Right ventricle myocardium superior (tissue), 1 donor: ENCODE measurements around the gene KASH5. TPM values are rescaled to one million over a fixed set of nuclear protein-coding genes. Genes with fewer than 3 reads are reported as not detected.

Experiments
- ATAC-seq: fragments of 200-7000 bp; cut with Tn5 transposase; one replicate; pipeline ENCODE4 v1.9.1; 2020; ENCODE audit warnings: mild to moderate bottlenecking; ENCODE audit not compliant: poor library complexity
- DNase-seq: peaks from one replicate; pipeline ENCODE4 v3.0.0-alpha.2; 2020
- intact Hi-C: fragments of 100-400 bp; cut with DNase I; formaldehyde crosslinking; loops from one replicate; pipeline ENCODE4 v1.11.2; 2022
- total RNA-seq: library from RNA; stranded (reverse); fragmentation: NEBNext Ultra II Directional; extraction: Animal tissue kit (Norgen Biotek cat#: 25700); gene quantifications from one replicate; pipeline ENCODE4 v1.2.1, GENCODE V29; 2021
- donor health status: DM: no; HTN: yes; CAD: no; lungs with severe emphysema.

KASH5 gene
- total RNA-seq, 1 donor from 2014 or later: not detected

DNA sequence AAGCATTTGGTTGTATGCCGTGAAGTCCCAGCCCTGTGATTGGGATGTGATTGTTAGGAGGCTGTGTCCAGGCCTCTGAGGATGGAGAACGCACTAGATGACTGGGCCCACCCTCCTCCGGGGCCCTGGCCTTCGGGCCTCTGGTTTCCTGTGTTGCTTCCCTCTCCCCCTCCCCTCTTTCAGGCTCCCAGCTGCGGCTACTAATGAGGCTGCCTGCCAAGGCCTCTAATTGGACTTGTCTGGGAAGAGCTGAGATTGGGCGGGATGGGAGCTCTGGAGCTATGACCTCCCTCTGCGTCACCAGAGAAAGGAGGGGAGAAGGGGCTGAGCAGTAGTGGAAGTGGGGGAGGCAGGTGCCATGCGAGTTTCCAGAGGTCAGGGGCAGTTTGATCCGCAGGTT is 25.3 kb downstream of the KASH5 start:
- intact Hi-C loops: no loop called here
- ATAC-seq: peak; percentile 18
- no peak for DNase-seq

DNA sequence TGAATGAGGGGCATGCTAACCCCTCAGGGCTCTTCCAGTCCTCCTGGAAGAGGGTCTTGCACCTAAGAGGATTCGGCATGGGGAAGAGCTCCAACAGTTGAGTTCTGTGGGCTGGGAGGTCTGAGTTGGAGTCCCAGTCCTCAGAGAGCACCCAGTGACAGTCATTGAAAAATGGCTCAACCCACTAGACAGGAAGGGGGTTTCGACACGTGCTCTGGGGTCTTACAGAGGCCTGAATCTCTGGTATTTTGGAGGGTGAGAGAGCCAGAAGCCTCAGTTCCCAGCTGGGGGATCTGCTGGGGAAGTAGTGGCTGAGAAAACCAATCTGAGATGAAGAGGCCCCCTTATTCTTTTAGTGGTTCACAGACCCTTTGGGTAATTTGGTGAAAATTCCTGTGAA is 26.2 kb downstream of the KASH5 start:
- no peak for ATAC-seq
- intact Hi-C loops: no loop called here

DNA sequence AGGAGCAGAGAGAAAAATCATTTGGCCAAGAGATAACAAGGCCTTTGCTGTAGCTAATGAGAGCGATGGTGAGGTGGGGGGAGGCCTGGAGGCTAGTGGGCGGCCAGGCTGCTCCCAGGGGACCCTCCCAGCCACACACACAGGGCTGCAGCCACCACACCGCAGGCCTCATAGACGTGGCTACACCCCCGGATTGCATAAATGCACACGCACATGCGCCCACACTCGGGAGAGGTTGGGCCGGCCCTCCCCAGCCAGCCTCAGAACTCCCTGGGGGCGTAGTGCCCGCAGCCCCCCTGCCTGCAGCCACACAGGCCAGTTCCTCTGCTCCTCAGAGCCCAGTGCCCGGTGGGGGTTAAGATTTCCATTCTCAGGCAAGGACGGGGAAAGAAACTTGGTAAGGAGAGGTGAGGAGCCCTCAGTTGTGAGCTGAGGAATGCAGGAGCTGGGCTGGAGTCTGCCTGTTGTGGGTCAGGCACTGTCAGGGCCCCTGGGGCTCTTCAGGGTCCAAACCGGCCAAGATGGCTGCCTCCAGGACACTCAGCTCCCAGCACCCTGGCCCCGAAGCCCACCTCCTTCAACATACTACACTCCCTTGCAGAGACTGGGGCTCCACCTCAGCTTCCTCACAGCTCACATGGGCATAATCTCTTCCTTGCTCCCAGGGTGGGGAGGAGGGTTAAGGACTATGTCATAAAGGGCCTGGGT is 27.2 kb downstream of the KASH5 start:
- ATAC-seq (no peak), DNase-seq (no peak)
- intact Hi-C loops: no loop called here

More for the DNA sequence above, 26.2 kb downstream of the KASH5 start:
- no peak for DNase-seq

GRCh38 chr19:49415810-49416200 is 27.8 kb downstream of the KASH5 start:
- no peak for ATAC-seq

GRCh38 chr19:49417088-49417487 is 29.0 kb downstream of the KASH5 start:
- DNase-seq (no peak), ATAC-seq (no peak)
- intact Hi-C loops: no loop called here

More at GRCh38 chr19:49415810-49416200, 27.8 kb downstream of the KASH5 start:
- no peak for DNase-seq
- intact Hi-C loops: no loop called here

DNA sequence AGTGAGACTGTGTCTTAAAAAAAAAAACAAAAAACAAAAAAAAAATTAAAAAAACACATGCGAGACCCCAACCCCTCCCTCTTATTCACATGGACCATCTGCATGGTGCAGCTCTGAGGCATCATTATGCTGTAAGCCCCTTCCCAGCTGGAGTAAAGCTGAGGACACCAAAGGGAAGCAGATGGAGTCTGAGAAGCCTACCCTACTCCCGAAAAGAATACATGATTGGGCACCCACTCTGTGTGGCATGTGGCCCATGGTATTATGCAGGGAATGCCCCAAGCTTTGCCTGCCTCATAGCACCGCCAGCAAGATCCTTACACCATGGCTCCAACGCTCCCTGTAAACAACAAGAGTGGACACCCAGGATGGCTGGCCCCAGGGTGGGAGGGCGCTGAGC is 30.5 kb downstream of the KASH5 start:
- intact Hi-C loops: no loop called here

GRCh38 chr19:49419173-49419572 is 31.1 kb downstream of the KASH5 start:
- DNase-seq (no peak), ATAC-seq (no peak)
- intact Hi-C loops: no loop called here

More for the DNA sequence above, 30.5 kb downstream of the KASH5 start:
- DNase-seq (no peak), ATAC-seq (no peak)

DNA sequence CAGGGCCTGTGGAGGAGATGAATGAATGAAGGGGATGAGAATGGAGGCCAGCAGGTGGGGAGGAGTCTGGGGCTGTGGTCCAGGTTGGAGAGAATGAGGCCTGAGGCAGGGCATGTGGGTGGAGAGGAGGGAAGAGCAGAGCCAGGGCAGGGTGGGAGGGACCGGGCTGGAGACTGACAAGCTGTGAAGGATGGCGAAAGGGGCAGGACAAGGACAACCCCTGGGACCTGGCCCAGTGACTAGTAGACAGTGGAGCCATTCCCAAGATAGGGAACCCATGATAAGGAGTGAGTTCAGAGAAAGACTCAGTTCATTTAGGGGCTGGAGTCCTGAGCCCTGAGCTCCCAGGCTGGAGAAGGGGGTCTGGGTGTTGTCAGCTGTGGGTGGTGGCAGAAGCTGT is 32.2 kb downstream of the KASH5 start:
- DNase-seq (no peak), ATAC-seq (no peak)
- intact Hi-C loops: no loop called here

DNA sequence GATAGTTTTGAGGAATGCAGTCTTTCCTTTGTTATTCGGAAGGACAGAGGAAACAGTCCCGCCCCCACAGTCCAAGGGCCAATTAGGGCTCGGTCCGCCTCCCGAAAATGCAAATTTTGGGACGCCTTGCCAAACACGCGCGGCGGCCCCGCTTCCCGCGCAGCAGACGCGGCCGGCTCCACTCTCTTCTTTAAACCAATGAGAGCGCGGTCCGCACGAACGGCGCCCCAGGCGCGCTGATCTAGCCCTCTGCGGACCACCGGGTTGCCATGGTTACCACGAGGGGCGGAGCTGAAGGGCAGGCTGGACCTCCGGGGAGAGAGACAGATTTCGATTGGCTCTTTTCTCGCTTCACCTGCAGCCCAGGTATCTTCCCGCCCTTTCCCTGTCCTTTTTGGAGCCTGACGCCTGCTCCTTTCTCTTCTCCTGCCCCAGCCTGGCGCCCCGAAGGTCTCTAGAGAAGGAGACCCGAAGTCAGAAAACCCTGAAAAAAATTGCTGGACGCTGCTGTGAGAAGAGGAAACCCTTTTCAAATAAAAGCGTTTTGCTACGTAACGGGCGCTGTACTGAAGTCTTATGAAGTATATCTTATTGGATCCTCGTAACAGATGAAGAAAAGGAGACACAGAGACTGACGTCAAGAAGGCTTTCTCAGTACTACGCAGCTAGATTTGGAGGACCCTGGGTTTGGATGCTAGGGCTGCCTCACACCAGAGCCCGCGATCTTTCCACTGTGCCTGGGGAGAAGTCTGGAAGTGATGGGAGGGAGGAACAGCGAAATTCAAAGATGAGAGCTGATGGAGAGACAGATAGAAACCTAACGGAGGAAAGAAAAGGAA is 33.2 kb downstream of the KASH5 start:
- intact Hi-C loops: no loop called here
- peak; percentile 86 for ATAC-seq
- DNase-seq: peak; percentile 82

DNA sequence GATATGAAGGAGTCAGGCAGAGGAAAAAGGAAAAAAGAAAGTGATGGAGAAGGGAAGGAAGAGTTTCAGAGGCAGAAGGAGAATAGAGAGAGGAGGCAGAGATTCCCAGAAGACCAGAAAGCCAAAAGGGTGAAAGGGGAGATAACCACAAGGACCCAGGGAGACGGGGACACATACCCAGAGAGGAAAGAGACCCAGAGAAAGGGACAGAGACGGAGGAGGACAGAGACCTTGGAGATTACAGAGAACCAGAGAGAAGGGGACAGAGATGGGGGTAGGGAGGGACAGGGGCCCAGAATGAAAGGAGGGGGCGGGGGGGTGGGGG is 33.8 kb downstream of the KASH5 start:
- intact Hi-C loops: no loop called here
- DNase-seq: no peak
- no peak for ATAC-seq

GRCh38 chr19:49422407-49423070 is 34.5 kb downstream of the KASH5 start:
- intact Hi-C loops: no loop called here
- DNase-seq: peak; percentile 68
- peak; percentile 74 for ATAC-seq

DNA sequence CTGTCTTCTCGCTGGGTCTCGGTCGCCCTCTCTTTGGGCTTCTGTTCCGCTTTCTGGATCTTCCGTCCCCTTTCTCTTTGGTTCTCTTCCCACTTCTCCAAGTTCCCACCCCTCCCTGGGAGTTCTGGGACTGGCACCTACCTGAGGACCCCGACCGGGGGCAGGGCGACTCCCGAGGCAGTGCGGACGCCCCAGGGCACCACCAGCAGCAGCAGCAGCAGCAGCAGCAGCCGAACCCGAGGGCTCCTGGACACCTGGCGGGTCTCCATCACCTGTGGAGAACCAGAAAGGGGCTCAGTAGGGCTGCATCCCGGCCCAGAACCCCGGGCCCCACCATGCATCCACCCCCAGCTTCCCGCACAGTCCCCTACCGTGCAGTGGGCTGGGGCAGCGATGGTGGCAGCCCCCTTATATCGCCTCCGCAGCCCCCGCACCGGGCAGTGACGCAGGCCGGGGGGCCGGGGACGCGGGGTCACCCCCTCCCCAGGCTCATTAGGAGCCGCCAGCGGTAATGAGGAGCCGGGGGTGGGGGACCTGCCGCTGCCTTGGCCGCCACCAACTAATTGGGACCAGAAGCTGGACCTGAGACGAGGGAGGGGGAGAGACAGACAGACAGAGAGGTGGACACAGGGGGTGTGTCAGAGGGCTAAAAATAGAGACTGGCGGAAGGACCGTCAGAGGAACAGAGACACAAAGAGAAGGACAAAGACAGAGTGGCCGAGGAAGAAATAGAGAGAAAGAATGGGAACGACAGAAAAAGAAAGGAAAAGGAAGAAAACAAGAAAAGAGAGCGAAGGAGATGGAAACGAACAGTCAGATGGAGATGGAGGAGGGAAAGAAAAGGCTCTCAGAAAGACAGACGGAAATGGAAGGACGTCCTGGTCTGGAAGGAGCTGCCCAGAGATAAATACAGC is 35.3 kb downstream of the KASH5 start, which contains the start of gene PTH2:
PTH2 (minus strand) TSS at position 371 of the 914 bp plus-strand sequence; CDS start at position 269, 102 bp downstream.
- intact Hi-C loops: no loop called here
- no peak for ATAC-seq
- DNase-seq: no peak

GRCh38 chr19:49423985-49424303 is 35.9 kb downstream of the KASH5 start:
- ATAC-seq (no peak), DNase-seq (no peak)
- intact Hi-C loops: no loop called here

- no peak for DNase-seq
- intact Hi-C loops: no loop called here
- ATAC-seq: no peak
These were observed 37.1 kb downstream of the KASH5 start, which contains the start of gene GFY for GRCh38 chr19:49425178-49425577. Gene GFY (plus strand): TSS chr19:49425388. CDS start chr19:49426431, 1,043 bp downstream.

DNA sequence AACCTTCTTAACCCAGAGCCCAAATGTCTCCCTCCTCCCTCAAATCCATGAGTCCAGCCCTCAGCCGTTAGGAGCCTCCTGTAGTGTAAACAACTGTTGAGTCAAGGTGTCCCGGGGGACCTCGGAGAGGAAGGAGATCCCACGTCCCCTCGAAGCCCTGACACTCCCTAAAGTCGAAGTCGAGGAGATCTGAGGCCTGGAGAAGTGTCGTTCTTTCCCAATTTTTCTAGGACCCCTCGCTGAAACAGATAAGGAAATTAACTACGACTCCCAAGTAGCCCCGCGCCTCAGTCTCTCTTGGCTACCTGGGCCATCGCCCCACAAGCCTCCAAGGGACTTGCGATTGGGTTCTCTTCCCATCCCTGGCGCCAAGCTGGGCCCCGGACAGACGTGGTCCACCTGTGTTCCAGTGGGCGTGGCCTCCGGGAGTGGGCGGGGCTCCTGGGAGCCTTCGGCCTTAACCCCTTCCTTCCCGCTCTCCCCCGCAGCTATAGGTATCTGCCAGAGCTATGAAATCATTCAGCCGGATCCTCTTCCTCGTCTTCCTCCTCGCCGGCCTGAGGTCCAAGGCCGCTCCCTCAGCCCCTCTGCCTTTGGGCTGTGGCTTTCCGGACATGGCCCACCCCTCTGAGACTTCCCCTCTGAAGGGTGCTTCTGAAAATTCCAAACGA is 38.0 kb downstream of the KASH5 start:
- ATAC-seq (no peak), DNase-seq (no peak)
- intact Hi-C loops: no loop called here

GRCh38 chr19:49427339-49427738 is 39.3 kb downstream of the KASH5 start:
- DNase-seq (no peak), ATAC-seq (no peak)
- intact Hi-C loops: no loop called here

DNA sequence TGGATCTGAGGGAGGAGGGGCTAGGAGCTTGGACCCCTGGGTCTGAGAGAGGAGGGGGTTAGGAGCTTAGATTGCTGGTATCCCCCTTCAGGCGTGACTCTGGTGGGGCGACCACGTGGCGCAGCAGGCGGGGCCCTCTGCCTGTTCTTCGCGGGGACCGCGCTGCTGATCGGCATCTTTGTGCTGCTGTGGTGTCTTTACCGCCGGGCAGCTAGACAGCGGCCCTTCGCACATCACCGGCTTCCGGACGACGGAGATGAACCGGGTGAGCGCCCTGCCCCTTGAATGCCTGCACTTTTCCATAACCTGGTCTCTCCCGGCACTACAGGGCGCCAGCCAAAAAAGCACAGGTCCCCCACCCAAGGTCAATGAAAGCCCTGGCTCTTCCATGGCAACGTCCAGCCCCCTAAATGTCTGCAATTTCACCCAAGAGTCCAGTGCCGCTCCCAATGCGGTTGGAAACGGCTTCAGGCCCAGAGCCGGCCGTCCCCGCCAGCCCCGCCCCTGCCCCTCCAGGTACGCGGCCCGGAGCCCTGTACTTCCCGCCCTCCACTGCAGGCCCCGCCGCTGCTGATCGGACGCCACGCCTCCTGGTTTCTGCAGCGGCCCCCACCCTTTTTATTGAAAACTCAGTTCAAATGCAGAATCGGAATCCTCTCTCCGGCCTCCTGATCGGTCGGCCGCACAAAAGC is 40.0 kb downstream of the KASH5 start:
- intact Hi-C loops: no loop called here
- ATAC-seq (no peak), DNase-seq (no peak)
